Heart left ventricle (tissue), 13 donors: ENCODE data around the gene UBE2QL1.

Experiments
- POLR2A ChIP-seq, 2 donors: fragments of 450-650 bp; IDR thresholded peaks; one replicate each; pipeline ENCODE4 v1.6.1; 2017; ENCODE audit warnings: antibody characterized with exemption in 2 of 2, mild to moderate bottlenecking in 2 of 2, moderate library complexity in 2 of 2
- TF ChIP-seq, protein P1 (sequence below), 12 donors: fragments of 200-600 bp; sonication (generic) in 4 of 12; IDR thresholded peaks; one replicate each; pipeline versions ENCODE4 v1.5.0 to v1.8.0; 2018 to 2022; ENCODE audit warnings: antibody characterized with exemption in 12 of 12, mild to moderate bottlenecking in 5 of 12
- donor health status: ischemic (EF 13 %, LVEDD 7.1; RV severe dilation, severe dysfunction).
- donor health status: DM: no; HTN: yes; CAD: no.
- donor health status: DM: no; HTN: no; CAD: no.
- donor health status: ischemic (EF 25% LVEDD 6.9; RV normal size, moderate dysfunction).
- donor health status: ischemic (EF 25% LVEDD 5.7; RV mildly dilated, moderate dysfunction).
- donor health status: ischemic (EF 35%, LVEDD 5.7; RV mildly dilated, moderate dysfunction).
- donor health status: nonischemic (EF 11% LVEDD 7.7; RV severe dilation, severe dysfunction).
- donor health status: DM: yes; HTN: yes; CAD: no.
- donor health status: PGD.
- donor health status: ischemic (EF 29% LVEDD 5.4; RV normal size, mild dysfunction).
- donor health status: nonischemic (EF 23%, LVEDD 6.1; RV moderate dilation, normal function).

DNA sequence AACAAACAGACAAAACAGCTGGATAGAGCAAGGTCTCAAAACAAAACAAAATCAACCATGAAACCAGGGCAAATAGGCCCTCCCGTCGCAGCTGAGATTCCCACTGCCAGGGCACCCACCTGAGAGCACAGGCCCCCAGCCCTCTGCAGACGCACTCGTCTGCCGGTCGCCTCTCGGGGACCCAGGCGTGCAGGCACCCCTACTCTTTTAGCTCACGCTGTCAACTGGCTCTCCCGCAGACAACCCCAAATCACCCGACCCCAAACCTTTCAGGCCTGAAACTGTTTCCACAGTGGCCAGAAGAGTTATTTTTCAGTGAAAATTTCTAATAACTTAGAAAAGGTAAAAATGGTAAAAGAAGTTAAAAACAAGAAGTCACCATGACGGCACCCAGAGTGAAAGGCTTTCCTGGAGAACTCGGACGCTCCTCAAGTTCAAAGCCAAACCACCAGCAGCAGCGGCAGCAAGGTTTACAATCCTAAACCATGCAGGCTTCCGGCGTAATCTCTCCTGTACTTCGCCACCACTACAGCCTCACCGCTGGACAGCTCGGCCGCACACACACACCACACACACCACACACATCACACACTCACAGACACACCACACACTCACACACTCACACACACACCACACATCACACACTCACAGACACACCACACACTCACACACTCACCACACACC is 1.9 kb upstream of the UBE2QL1 start:
- TF ChIP-seq, protein P1, sequence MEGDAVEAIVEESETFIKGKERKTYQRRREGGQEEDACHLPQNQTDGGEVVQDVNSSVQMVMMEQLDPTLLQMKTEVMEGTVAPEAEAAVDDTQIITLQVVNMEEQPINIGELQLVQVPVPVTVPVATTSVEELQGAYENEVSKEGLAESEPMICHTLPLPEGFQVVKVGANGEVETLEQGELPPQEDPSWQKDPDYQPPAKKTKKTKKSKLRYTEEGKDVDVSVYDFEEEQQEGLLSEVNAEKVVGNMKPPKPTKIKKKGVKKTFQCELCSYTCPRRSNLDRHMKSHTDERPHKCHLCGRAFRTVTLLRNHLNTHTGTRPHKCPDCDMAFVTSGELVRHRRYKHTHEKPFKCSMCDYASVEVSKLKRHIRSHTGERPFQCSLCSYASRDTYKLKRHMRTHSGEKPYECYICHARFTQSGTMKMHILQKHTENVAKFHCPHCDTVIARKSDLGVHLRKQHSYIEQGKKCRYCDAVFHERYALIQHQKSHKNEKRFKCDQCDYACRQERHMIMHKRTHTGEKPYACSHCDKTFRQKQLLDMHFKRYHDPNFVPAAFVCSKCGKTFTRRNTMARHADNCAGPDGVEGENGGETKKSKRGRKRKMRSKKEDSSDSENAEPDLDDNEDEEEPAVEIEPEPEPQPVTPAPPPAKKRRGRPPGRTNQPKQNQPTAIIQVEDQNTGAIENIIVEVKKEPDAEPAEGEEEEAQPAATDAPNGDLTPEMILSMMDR (IDR thresholded peaks at IDR 0.05): no peak
- TF ChIP-seq POLR2A (IDR thresholded peaks at IDR 0.05): no peak
